GM21360 (cell line): ENCODE data around the gene ANKZF1.
"Not testable (repeated sequence)": the region's sequence is repeated elsewhere in the genome, so short reads cannot be mapped to it uniquely, and the experiment has no call there.

Experiments used
- ATAC-seq: cut with Tn5 transposase; IDR thresholded peaks from one replicate; pipeline ENCODE4 v1.9.1; 2021; ENCODE audit warnings: mild to moderate bottlenecking, moderate library complexity; ENCODE audit not compliant: unreplicated experiment

ANKZF1 gene

DNA sequence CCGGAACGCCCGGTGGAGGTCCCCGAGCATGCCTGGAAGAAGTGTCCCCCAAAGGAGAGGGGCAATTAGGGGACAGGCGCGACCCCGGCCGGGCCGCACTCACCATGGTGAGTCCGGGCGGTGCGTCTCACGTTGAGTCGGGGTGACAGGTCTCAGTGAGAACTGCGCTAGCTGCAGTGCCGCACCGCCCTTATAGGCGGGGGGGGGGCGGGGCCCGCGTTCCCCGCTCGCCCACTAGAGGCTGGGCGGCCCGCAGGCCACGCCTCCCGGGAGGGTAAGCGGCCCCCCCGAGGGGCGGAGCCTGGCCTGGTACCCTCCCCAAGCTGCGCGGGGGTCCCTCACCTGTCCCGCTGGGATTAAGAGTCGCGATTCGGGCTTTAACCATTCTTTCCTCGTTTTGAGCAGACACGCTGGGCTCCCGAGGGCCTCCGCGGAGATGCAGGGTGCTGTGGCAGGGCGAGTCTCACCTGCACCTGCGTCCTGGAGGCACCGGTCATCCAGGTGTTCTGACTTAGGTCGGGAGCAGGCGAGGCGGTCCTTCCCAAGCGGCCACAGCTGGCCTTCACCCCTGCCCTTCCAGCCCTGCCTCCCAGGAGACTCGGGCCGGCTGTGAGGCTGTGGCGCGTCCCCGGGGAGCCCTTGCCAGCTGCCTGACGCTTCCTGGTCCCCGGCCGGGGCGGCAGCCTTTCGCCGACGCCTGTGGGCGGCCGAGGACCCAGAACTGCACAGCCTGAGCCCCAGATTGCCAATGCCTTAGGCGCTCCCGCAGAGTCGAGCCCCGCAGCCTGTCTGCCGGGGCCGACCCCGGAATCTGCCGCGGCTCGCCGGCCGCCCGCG lies 24.4 kb downstream of the ANKZF1 start, which contains the start of gene TUBA4A:
Gene TUBA4A, minus strand, starts transcription at position 166 of the 837 bp plus-strand sequence. Its CDS starts 60 bp downstream, at position 106.
- ATAC-seq: peak; percentile 56

DNA sequence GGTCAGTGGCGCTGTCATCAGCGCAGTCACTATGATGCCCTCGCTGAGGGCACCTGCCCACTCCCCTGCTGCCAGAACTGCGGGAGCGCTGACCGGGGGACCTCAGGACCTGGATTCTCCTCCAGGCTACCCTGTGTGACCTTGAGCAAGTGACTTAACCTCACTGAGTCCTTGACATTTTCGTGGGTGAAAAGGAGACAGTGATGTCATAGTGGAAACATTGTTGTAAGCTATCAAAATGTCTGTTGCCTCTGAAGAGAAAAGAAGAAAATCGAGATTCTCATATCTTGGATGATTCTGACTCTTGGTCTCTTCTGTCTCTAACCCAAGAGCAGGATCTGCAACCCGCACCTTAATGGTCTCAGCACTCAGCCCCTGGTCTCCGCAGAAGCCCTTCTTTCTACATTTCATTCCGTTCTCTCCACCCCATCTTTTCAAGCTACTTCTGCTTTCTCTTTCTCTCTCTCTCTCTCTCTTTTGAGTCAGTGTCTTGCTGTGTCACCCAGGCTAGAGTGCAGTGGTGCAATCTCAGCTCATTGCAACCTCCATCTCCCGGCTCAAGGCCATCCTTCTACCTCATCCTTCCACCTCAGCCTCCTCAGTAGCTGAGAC lies 25.1 kb downstream of the ANKZF1 start:
- ATAC-seq: peak; percentile 22

DNA sequence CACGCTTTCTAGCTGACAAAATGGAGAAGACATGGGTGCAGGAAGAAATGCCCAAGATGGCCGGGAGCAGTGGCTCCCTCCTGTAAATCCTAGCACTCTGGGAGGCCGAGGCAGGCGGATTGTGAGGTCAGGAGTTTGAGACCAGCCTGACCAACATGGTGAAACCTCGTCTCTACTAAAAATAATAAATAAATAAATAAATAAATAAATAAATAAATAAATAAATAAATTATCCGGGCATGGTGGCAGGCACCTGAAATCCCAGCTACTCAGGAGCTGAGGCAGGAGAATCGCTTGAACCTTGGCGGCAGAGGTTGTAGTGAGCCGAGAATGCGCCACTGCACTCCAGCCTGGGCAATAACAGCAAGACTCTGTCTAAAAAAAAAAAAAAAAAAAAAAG lies 29.3 kb downstream of the ANKZF1 start:
- not testable (repeated sequence) for ATAC-seq

DNA sequence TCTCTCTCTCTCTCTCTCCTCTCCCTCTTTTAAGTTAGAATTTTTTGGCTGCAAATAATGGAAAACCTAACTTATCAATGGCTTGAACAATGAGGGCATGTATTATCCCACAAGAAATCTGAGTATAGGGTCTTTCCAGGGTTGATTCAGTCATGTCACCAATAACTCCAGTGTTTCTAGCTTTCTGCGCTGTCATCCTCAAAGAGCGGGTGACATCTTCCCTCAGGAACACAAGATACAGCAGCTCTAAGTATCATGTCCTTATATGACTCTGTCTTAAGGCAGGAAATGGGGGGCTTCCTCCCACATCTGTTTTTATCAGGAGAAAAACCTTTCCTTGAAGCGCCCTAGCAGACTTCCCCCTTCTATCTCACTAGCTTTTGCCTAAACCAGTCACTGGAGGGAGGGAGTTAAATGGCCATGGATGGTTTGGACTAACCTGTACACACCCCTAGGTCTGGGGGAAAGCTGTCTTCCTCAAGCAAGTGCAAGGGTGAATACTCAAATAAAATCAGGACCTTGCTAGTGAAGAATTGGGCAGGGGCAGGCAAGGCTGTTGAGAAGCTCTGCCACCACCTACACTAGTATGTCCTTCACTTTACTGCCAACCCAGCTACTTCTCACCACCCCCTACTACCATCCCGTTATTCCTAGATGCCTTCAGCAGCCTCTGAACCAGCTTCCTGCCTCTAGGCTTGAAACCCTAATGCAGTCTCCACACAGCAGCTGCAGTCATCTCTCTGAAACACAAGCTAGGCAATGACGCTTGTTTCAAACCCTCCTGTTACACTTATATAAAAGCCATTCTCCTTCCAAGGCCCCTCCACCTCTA lies 31.6 kb downstream of the ANKZF1 start:
- ATAC-seq: no peak

DNA sequence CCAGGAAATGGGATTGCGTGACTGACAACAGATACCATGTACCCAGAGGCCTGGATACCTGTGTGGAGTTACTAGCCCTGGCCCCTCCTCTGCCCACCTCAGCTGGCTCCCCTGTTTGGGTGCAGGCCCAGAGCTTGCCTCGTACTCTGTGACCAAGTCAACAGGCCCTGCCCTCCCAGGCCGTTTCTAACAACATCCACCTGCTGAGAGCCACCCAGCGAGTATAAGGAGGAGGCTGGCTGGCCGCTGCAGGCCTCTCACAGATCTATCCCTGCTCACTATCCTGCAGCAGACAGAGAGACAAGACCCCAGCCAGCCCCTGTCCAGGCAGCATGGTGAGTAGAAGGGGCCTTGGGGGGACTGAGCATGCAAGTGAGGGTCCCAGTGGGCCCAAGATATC lies 36.6 kb downstream of the ANKZF1 start:
- ATAC-seq: no peak

DNA sequence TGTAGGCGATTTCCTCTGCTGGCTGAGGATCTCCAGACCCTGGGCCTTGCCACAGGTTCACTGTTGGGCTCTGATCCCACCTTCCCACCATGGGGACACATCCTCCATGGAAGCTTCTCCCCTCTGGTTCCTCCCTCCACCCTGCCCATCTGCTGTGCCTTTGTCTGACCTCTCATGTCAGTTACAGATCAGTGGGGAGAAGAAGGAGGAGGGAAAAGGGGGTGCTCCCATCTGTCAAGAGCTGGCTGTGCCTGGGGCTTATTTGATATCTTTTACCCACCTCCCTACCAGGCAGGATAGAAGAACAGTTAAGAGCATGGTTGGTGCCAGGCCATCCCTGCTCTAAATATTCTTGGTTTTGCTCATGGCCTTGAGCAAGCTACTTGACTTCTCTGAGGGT lies 37.3 kb downstream of the ANKZF1 start:
- ATAC-seq: no peak

DNA sequence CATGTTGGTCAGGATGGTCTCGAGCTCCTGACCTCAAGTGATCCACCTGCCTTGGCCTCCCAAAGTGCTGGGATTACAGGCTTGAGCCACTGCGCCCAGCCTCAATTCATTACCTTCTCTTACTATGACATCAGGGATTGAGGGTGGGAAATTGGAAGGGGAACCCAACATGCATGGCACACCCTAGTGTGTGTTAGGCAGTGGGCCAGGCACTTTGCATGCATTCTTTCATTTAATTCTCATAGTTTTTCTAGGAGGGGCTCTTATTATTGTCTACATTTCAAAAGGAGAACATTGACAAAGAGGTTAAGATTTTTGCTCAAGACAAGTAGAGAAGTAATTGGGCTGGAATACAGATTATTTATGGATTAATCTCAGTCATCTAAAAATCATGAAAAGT lies 38.7 kb downstream of the ANKZF1 start:
- no peak for ATAC-seq

DNA sequence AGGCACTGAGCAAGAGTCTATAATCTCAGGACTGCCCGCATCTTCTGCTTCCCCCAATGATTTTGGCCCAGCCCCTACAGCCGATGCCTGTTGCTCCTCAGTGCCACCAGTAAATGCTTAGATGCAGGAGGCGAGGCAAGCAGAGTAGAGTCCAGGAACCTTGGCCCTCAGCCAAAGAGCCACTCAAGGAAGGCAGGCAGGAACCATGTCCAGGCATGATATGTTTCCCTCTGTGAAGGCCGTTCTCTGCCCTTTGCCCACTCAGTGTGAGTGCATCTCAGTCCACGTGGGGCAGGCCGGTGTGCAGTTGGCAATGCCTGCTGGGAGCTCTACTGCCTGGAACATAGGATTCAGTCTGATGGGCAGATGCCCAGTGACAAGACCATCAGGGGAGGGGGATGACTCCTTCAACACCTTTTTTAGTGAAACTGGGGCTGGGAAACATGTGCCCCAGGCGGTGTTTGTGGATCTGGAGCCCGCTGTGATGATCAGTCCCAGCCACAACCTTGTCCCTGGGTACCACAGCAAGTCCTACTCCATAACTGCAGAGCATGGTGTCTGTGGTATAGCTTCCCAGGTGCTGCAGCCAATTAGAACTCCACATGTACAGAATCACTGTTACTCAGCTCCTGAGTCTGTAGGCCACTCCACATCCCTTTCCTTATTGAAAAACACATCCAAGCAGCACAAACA lies 39.9 kb downstream of the ANKZF1 start:
- no peak for ATAC-seq

DNA sequence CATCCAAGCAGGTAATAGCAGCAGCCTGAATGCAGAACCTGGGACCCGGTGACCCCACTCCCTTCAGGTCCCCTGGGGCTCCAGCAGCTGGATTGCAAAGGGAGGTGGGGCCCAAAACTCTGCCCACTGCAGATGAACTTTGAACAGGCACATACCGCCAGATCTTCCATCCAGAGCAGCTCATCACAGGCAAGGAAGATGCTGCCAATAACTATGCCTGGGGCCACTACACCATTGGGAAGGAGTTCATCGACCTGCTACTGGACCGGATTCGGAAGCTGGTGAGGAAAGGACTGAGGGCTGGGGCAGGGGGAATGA lies 40.4 kb downstream of the ANKZF1 start:
- ATAC-seq: no peak

DNA sequence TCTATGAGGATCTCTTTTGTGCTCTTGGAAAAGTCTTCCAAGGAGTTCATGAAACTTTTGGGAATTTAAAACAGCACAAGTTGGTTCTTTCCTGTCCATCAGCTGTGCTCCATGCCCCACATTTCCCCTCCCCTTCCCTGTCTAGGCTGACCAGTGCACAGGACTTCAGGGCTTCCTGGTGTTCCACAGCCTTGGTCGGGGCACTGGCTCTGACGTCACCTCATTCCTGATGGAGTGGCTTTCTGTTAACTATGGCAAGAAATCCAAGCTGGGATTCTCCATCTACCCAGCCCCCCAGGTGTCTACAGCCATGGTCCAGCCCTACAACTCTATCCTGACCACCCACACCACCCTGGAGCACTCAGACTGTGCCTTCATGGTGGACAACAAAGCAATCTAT lies 41.4 kb downstream of the ANKZF1 start:
- ATAC-seq: no peak

DNA sequence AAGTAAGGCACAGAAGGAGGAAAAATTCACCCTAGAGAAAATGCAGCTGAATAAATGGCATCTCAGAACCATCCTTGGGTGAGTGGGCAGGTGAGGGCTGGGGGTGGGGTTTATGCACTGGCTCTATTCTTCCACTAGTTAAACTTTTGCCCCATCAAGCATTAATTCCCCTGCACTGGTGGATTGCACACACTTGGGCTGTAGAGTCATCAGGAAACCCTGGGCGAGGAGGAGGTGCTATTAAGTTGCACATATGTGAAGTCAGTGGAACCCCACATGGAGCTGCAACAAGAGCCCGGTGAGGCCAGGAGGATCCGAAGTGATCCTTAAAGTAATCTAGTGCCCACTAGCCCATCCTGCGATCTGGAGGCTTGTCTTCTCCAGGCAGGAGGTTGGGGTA lies 42.8 kb downstream of the ANKZF1 start:
- no peak for ATAC-seq

DNA sequence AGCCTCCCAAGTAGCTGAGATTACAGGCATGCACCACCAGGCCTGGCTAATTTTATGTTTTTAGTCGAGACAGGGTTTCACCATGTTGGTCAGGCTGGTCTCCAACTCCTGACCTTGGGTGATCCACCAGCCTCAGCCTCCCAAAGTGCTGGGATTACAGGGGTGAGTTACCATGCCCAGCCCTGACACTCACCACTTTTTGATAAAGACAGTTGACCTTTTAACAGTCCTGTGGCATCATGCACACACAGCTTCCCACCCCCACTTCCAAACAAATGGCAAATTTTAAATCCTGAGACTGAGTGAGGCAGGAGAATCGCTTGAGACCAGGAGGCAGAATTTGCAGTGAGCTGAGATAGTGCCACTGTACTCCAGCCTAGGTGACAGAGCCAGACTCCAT lies 43.4 kb downstream of the ANKZF1 start:
- ATAC-seq: no peak

DNA sequence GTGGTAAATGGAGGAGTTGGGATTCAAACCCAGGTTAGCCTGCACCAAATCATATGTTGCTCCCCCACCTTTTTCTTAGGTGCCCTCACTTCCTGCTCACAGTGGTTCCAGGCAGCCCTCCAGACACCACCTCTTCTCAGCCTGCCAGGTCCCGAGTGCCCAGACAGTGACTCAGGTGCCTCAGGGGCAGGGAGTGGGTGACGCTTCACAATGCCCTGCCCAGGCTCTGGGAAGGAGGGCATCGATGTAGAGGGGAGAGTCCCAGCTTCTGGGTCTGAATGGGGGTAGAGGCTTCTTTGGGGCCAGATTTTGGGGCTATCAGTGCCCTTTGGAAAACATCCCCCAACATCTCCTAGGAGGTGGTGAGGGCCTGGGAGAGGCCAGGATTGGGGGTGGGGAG lies 44.3 kb downstream of the ANKZF1 start:
- no peak for ATAC-seq

DNA sequence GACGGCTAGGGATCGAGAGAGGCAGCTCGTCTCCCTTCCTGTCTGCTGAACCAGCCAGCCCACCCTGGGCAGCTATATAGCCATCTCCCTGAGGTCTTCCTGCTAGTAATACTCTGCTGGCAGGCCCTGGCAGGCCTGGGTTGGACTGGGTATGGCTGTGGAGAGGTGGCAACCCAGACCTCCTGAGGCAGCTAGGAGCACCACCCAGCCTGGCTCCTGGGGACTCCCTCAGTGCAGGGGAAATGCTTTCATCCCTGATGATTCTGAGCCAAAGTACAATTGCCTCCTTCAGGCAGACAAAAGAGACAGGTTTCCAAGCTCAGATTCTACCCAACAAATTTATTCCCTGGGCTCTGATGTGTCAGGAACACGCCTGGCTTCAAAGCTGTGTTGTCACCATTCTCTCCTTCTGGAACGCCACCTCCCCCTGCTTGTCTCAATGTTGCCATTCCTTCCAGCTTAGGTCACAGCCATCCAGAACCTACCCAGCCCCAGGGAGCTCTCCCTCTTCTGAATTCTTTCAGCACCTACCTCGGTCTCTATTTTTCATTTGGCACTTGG lies 44.8 kb downstream of the ANKZF1 start:
- no peak for ATAC-seq

DNA sequence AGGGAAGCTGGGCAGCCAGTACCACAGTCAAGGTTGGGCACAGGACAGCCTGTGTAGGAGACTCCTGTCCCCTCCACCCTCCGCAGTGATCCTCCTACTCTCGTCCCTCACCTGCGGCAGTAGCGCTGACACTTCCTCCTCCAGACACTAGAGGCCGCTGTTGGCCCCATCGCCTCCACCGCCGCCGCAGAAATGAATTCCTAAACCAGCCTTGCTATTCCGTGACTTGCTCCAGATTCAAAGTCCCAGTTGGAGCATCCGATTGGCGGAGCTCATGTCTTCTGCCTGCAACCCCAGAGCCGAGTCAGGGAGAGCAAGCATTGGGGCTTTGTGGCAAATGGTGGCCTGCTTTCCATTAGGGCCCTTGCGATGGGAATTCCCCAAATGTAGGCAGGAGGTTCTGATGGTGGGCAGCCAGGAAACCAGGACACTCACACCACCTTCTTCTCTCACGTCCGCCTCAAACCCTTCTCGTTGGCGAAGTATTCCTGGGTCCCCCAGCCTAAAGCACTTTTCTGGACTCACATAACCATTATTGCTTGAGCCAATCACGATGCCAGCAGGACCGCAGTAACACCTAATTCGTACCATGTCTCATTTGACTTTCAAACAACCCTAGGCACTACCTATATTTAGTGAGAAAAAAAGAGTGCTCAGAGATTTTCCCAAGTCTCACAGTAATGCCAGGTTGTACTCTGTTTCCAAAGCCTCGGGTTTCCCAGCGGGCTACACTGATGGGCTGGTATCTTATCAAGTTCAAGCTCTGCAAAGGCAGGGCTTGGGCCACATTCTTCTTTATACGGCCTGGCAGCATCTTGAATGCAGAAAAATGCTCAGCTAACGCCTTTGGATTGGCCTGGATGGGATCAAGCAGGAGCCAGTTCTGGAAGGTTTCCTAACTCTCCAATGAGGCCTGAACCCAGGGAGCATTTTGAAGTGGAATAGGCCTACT lies 48.4 kb downstream of the ANKZF1 start:
- ATAC-seq: no peak

DNA sequence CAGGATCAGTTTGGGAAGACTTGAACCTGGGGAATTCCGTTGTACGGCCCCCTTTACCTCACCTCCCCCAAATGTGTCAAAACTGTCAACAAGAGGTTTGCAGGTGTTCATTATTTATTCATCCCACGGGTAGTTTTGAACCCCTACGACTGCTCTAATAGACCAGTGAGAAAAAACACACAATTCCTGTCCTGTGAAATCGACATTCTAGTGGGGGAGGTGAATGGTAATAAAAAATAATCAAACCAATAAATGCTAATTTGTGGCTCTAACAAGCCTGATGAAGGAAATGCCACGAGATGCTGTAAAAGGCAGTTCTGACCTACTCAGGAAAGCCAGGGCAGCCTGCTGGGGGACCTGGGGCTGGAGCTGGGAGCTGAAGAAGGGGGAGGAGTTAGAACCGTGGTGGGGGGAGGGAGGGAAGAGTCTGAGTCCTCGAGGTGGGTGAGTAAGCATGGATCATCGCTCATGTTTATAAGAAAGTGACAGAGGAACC lies 49.1 kb downstream of the ANKZF1 start:
- no peak for ATAC-seq

DNA sequence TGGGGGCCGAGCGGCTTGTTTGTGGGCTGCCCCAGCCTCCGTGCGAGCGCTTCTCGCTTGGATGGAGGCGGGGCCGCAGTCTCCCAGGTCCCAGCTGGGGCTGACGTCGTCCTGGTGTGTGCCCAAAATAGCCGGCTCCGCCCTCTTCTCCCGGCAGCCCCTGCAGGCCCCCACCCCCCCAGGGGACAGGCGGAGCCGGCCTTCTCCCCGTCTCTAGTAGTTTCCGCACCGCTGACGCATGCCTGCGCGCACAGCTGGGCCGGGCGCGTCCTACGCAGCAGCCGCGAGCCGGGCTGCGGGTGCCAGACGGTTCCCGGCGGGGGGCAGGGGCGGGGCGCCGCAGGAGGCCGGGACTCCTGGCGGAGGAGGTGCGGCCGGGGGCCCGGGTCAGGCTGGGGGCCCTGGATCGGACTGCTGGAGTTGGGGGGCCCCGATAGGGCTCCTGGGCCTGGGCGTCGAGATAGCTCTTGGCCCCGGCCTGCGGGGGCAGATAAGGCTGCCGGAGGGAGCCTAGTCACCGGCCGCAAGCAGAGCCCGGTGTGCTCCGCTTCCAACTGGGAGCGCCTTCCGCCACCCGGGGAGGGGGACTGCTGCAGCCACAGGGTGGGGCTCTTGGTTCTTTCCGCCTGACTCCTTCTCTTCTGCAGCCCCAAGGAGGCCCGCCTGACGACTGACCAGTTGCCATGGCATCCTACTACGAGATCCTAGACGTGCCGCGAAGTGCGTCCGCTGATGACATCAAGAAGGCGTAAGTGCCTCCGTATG lies 49.7 kb downstream of the ANKZF1 start, which contains the start of gene DNAJB2:
Gene DNAJB2, plus strand, starts transcription at position 216 of the 765 bp plus-strand sequence. Its CDS starts 468 bp downstream, at position 684.
- peak; percentile 83 for ATAC-seq

DNA sequence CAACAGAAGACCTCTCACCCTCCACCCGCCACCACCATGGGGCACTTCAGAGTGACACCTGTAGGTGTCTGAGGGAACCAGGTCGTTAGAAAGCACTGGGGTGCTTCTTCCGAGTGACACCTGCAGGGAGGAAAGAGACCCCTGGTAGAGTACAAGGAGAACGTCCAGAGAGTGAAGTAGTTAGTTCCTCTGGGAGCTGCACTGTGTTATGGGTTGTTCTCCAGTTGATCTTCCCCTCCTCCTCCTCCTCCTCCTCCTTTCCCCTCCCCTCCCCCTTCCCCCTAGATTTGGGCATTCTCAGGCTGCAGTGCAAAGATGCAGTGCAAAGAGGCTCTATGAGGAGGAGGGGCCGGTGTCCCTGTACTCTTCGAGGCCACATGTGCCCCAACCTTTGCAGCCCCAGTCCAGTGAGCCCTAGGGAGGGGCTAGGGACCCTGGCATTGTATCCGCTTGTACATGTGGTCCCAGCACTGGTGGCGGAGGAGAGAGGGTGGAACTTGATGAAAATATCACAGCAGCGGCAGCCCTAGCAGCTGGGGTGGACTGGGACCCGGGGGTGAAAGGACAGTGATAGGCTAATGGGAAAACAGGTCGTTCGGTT lies 50.4 kb downstream of the ANKZF1 start:
- no peak for ATAC-seq
